H9 (cell line): ENCODE data around the gene RHOA. TPM values are rescaled to one million over a fixed set of nuclear protein-coding genes. Genes with fewer than 3 reads are reported as not detected.
A peak's percentile ranks its signal among the peaks of the same experiment; 100 is the strongest.

ENCODE experiments used
- DNase-seq: peaks from one replicate; pipeline ENCODE4 v3.0.0-alpha.2; 2017
- H2AFZ ChIP-seq: one replicate; pipeline ENCODE4 v1.6.1; 2013; ENCODE audit warnings: mild to moderate bottlenecking, low read length, control low read depth, moderate library complexity
- H2AK5ac ChIP-seq: 2 replicates; pipeline ENCODE4 v1.6.1; 2013; ENCODE audit warnings: low read length, control low read depth, mixed read lengths; ENCODE audit not compliant: insufficient read length
- H2BK120ac ChIP-seq: one replicate; pipeline ENCODE4 v1.6.1; 2013; ENCODE audit warnings: low read depth, mild to moderate bottlenecking, low read length, control low read depth, inconsistent platforms; ENCODE audit not compliant: poor library complexity, severe bottlenecking
- H2BK12ac ChIP-seq: 2 replicates; pipeline ENCODE4 v1.6.1; 2013; ENCODE audit warnings: low read length, control low read depth, mixed read lengths, low read depth; ENCODE audit not compliant: insufficient read length
- H2BK15ac ChIP-seq: 2 replicates; pipeline ENCODE4 v1.6.1; 2013; ENCODE audit warnings: low read depth, low read length, control low read depth
- H2BK20ac ChIP-seq: one replicate; pipeline ENCODE4 v1.6.1; 2013; ENCODE audit warnings: low read depth, mild to moderate bottlenecking, low read length, control low read depth, inconsistent platforms; ENCODE audit not compliant: poor library complexity, severe bottlenecking
- H2BK5ac ChIP-seq: 2 replicates; pipeline ENCODE4 v1.6.1; 2013; ENCODE audit warnings: low read length, control low read depth, mixed read lengths; ENCODE audit not compliant: insufficient read length
- H3K14ac ChIP-seq: 2 replicates; pipeline ENCODE4 v1.6.1; 2013; ENCODE audit warnings: low read length, control low read depth; ENCODE audit not compliant: insufficient read depth
- H3K18ac ChIP-seq: 2 replicates; pipeline ENCODE4 v1.6.1; 2013; ENCODE audit warnings: low read depth, mild to moderate bottlenecking, mixed read lengths, low read length, control low read depth; ENCODE audit not compliant: insufficient read length
- H3K23ac ChIP-seq: 2 replicates; pipeline ENCODE4 v1.6.1; 2013; ENCODE audit warnings: low read length, control low read depth, mixed read lengths, low read depth; ENCODE audit not compliant: insufficient read length
- H3K23me2 ChIP-seq: 2 replicates; pipeline ENCODE4 v1.6.1; 2013; ENCODE audit warnings: low read depth, mild to moderate bottlenecking, mixed read lengths, low read length, control low read depth; ENCODE audit not compliant: insufficient read length, poor library complexity, severe bottlenecking
- H3K27ac ChIP-seq: 2 replicates; pipeline ENCODE4 v1.5.1; 2013; ENCODE audit warnings: low read length, control low read depth, mixed read lengths, low read depth; ENCODE audit not compliant: insufficient read length
- H3K27me3 ChIP-seq: 2 replicates; pipeline ENCODE4 v1.6.1; 2013; ENCODE audit warnings: low read length, control low read depth, inconsistent platforms; ENCODE audit not compliant: insufficient read depth
- H3K4ac ChIP-seq: 2 replicates; pipeline ENCODE4 v1.6.1; 2013; ENCODE audit warnings: low read depth, mild to moderate bottlenecking, control low read depth, inconsistent platforms, low read length, moderate library complexity
- H3K4me1 ChIP-seq: 2 replicates; pipeline ENCODE4 v1.6.1; 2013; ENCODE audit warnings: low read length, control low read depth, inconsistent platforms; ENCODE audit not compliant: insufficient read depth
- H3K4me2 ChIP-seq: 2 replicates; pipeline ENCODE4 v1.6.1; 2013; ENCODE audit warnings: low read length, control low read depth, mixed read lengths; ENCODE audit not compliant: insufficient read length, insufficient read depth
- H3K56ac ChIP-seq: 2 replicates; pipeline ENCODE4 v1.6.1; 2013; ENCODE audit warnings: low read depth, mild to moderate bottlenecking, mixed read lengths, low read length, control low read depth; ENCODE audit not compliant: insufficient read length
- H3K79me1 ChIP-seq: 2 replicates; pipeline ENCODE4 v1.6.1; 2013; ENCODE audit warnings: low read depth, mild to moderate bottlenecking, moderate library complexity, low read length, control low read depth, inconsistent platforms; ENCODE audit not compliant: insufficient read depth, poor library complexity, severe bottlenecking
- H3K79me2 ChIP-seq: 2 replicates; pipeline ENCODE4 v1.6.1; 2013; ENCODE audit warnings: low read length, control low read depth, inconsistent platforms; ENCODE audit not compliant: insufficient read depth
- H3K9ac ChIP-seq: 2 replicates; pipeline ENCODE4 v1.6.1; 2013; ENCODE audit warnings: low read length, control low read depth, mixed read lengths; ENCODE audit not compliant: insufficient read length; ENCODE audit errors: extremely low read depth
- H3K9me3 ChIP-seq: one replicate; pipeline ENCODE4 v1.6.1; 2013; ENCODE audit warnings: low read depth, low read length, inconsistent platforms; ENCODE audit not compliant: control insufficient read depth
- H3T11ph ChIP-seq: one replicate; pipeline ENCODE4 v1.6.1; 2013; ENCODE audit warnings: mild to moderate bottlenecking, low read length, control low read depth, inconsistent platforms
- H4K20me1 ChIP-seq: one replicate; pipeline ENCODE4 v1.6.1; 2013; ENCODE audit not compliant: control insufficient read depth, insufficient read length, insufficient read depth
- H4K5ac ChIP-seq: 2 replicates; pipeline ENCODE4 v1.6.1; 2013; ENCODE audit warnings: low read depth, mild to moderate bottlenecking, mixed read lengths, low read length, control low read depth; ENCODE audit not compliant: insufficient read length
- H4K8ac ChIP-seq: replicated peaks from 2 replicates; pipeline ENCODE4 v1.6.1; 2013; ENCODE audit warnings: low read length, control low read depth, mixed read lengths, low read depth; ENCODE audit not compliant: insufficient read length
- H4K91ac ChIP-seq: 2 replicates; pipeline ENCODE4 v1.6.1; 2013; ENCODE audit warnings: low read depth, mild to moderate bottlenecking, moderate library complexity, mixed read lengths, low read length, control low read depth; ENCODE audit not compliant: insufficient read length
- H3K27ac Mint-ChIP-seq, 3 experiments: 2 replicates in 2 of 3; 3 replicates in 1 of 3; pipeline ENCODE4 v1.8.0; 2020 to 2021; ENCODE audit warnings: mixed read lengths in 3 of 3, mild to moderate bottlenecking in 1 of 3, moderate library complexity in 1 of 3
- H3K27me3 Mint-ChIP-seq: 2 replicates; pipeline ENCODE4 v1.8.0; 2021; ENCODE audit warnings: low read depth, mild to moderate bottlenecking, moderate library complexity, mixed read lengths
- H3K36me3 Mint-ChIP-seq, 3 experiments: 2 replicates in 2 of 3; 3 replicates in 1 of 3; pipeline ENCODE4 v1.8.0; 2020 to 2021; ENCODE audit warnings: low read depth in 3 of 3, mixed read lengths in 3 of 3; ENCODE audit not compliant: insufficient read depth in 1 of 3
- H3K4me1 Mint-ChIP-seq, 2 experiments: 2 replicates each; pipeline ENCODE4 v1.8.0; 2020; ENCODE audit warnings: mixed read lengths in 2 of 2
- H3K4me3 Mint-ChIP-seq, 2 experiments: 2 replicates in 1 of 2; 3 replicates in 1 of 2; pipeline ENCODE4 v1.8.0; 2020 to 2021; ENCODE audit warnings: mild to moderate bottlenecking in 2 of 2, mixed read lengths in 2 of 2, moderate library complexity in 1 of 2
- H3K9me3 Mint-ChIP-seq, 2 experiments: 2 replicates in 1 of 2; 3 replicates in 1 of 2; pipeline ENCODE4 v1.8.0; 2020; ENCODE audit warnings: mild to moderate bottlenecking in 2 of 2, mixed read lengths in 2 of 2, moderate library complexity in 1 of 2
- WGBS: extraction: QIAGEN DNeasy Blood & Tissue Kit; methylation state at CpG from one replicate; pipeline ENCODE4 v1.1.7; 2013; ENCODE audit warnings: missing lambda C conversion rate, low lambda C conversion rate, mixed read lengths; ENCODE audit not compliant: insufficient read length; ENCODE audit errors: extremely low coverage; 5-methylcytosine and 5-hydroxymethylcytosine counted together
- total RNA-seq: library from RNA; stranded (reverse); gene quantifications from 2 replicates; pipeline ENCODE4 v1.2.1, GENCODE V29; 2021
- TF ChIP-seq, protein P1 (sequence below): fragments of 200-600 bp; sonication (generic); conservative IDR thresholded peaks from 3 replicates; pipeline ENCODE4 v1.8.0; 2021; ENCODE audit warnings: antibody characterized with exemption, mild to moderate bottlenecking

The RHOA gene
- total RNA-seq, 1 experiment from 2014 or later: 403 TPM

DNA sequence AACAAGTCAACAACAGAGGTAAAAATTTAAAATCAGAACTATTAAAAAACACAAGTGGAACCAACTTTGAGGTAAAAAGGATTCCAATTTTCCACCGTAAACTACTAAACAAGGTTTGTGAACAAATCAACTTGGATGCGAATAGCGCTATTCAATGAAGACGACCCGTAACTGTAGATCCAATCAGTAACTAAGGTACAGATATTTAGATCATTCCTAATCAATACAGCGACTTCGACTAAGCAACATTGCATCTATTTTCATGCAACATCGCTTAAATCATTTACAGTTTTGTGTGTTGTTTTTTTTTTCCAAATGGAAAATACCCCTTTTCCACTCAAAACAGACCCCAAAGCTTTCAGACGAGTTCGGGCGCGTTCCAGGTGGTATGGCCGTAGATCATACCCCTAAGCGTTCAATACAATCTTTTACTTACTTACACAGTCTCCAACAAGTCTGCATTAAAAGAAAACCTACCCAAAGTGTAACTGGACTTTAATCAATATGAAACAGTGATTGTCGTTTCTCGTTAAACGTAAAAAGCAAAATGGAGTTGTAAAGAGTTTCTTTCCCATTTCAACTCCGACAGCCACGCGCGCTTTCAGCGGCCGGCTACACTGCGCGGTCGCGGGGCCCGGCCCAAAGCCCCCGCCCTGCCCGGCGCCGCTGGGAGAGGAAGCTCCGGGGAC is 786 bp downstream of the RHOA start:
- no peak overlapping the region for H3K23ac ChIP-seq
- WGBS: no CpG with 5 or more reads among the region's 33 CpGs
- Mint-ChIP-seq H3K27ac (peak overlapping the region; percentile 90 to 97 (median 97); a peak in 6 of 7 replicates), H3K9me3 (no peaks in the 10 kb centered on the region; a peak in 1 of 5 replicates), H3K27me3 (no peaks in the 10 kb centered on the region), H3K36me3 (peaks cover 4 to 15% (median 14%) of the 10 kb centered on the region in 3 experiments; a peak in 5 of 7 replicates), H3K4me3 (peak overlapping the region; percentile 93 to 94), H3K4me1 (peaks cover 24 to 29% of the 10 kb centered on the region in 2 experiments)
- H3T11ph ChIP-seq: no peak overlapping the region
- H3K79me2 ChIP-seq: peaks cover 47% of the 10 kb centered on the region
- no peak overlapping the region for H4K5ac ChIP-seq
- peak overlapping the region; percentile 98 for H3K14ac ChIP-seq
- no peaks in the 10 kb centered on the region for H3K9me3 ChIP-seq
- H3K27me3 ChIP-seq: no peaks in the 10 kb centered on the region
- no peak overlapping the region for H2BK15ac ChIP-seq
- TF ChIP-seq, protein P1, sequence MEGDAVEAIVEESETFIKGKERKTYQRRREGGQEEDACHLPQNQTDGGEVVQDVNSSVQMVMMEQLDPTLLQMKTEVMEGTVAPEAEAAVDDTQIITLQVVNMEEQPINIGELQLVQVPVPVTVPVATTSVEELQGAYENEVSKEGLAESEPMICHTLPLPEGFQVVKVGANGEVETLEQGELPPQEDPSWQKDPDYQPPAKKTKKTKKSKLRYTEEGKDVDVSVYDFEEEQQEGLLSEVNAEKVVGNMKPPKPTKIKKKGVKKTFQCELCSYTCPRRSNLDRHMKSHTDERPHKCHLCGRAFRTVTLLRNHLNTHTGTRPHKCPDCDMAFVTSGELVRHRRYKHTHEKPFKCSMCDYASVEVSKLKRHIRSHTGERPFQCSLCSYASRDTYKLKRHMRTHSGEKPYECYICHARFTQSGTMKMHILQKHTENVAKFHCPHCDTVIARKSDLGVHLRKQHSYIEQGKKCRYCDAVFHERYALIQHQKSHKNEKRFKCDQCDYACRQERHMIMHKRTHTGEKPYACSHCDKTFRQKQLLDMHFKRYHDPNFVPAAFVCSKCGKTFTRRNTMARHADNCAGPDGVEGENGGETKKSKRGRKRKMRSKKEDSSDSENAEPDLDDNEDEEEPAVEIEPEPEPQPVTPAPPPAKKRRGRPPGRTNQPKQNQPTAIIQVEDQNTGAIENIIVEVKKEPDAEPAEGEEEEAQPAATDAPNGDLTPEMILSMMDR: no peak
- H3K4me1 ChIP-seq: no peaks in the 10 kb centered on the region
- no peak overlapping the region for H4K91ac ChIP-seq
- H3K27ac ChIP-seq: no peak overlapping the region
- H3K18ac ChIP-seq: no peak overlapping the region
- no peak overlapping the region for H2BK5ac ChIP-seq
- no peak overlapping the region for H2AK5ac ChIP-seq
- H3K79me1 ChIP-seq: no peaks in the 10 kb centered on the region
- no peak overlapping the region for H4K8ac ChIP-seq
- H4K20me1 ChIP-seq: no peaks in the 10 kb centered on the region
- no peak for DNase-seq
- H2BK20ac ChIP-seq: no peak overlapping the region
- peak overlapping the region; percentile 84 for H3K4me2 ChIP-seq
- H3K23me2 ChIP-seq: peaks cover 4% of the 10 kb centered on the region
- no peak overlapping the region for H3K4ac ChIP-seq
- no peak overlapping the region for H3K56ac ChIP-seq
- H3K9ac ChIP-seq: peak overlapping the region; percentile 95
- H2BK12ac ChIP-seq: no peak overlapping the region
- H2BK120ac ChIP-seq: no peak overlapping the region
- no peak overlapping the region for H2AFZ ChIP-seq
